Stimulated activated naive CD4-positive, alpha-beta T cell (primary cell): ENCODE data around the gene SNX9.
"Not testable (repeated sequence)": the region's sequence is repeated elsewhere in the genome, so short reads cannot be mapped to it uniquely, and the experiment has no call there.

ENCODE experiments used
- DNase-seq, 6 experiments: peaks; one replicate each; lab custom pipeline; 2025; lab: John Stamatoyannopoulos, UW

The SNX9 gene

DNA sequence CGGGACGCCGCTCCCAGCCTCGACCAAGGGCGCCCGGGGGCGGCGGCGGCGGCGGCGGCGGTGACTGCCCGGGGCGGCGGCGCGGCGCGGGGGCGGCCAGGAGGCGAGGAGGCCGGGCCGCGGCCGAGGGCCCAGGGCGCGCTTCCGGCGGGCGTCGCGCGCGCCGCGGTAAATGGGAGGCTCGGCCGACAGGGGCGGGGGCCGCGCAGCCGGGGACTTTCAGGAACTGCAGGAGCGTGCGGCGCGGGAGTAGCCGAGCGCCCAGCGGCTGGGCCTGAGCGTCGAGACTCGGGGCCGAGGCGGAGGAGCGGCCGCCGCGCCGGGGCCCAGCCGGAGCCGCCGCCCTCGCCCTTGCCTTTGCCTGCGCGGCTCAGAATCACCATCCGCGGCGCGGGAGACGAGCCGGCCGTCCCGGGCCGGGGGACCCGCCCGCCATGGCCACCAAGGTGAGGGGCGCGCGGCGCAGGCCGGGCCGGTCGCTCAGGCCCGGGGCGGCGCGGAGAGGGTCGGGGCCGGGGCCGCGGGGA is at the start of gene SNX9:
SNX9 (plus strand) TSS at position 246 of the 527 bp plus-strand sequence; CDS start at position 435, 189 bp downstream.
- DNase-seq: peak; percentile 28 to 73 (median 59)

- DNase-seq: no peak
These were observed 49.7 kb upstream of the SNX9 start for GRCh38 chr6:157773248-157773773.

- peak in 5 of 6 experiments; percentile 7 to 45 (median 22) for DNase-seq
These were observed 48.6 kb upstream of the SNX9 start for GRCh38 chr6:157774153-157775135.

DNA sequence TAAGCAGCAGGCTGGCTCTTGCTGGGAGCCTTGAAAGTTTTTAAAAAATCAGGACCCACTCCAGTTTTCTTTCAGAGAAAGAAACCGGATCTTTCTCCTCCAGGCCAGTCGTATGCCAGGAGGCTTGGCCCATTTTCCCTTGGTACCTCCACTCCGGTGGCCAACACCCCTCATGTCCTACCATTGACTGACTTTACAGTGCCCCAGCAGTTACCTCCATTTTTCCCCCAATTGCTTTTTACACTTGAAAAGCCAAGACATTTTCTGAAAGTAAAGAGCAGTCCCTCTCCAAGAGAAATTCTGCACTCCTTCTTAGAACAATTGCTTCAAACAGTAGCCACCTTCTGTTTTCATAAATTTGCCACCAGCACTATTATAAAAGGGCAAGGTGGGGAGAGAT is 47.7 kb upstream of the SNX9 start:
- DNase-seq: no peak

GRCh38 chr6:157777344-157777743 is 45.7 kb upstream of the SNX9 start:
- no peak for DNase-seq

DNA sequence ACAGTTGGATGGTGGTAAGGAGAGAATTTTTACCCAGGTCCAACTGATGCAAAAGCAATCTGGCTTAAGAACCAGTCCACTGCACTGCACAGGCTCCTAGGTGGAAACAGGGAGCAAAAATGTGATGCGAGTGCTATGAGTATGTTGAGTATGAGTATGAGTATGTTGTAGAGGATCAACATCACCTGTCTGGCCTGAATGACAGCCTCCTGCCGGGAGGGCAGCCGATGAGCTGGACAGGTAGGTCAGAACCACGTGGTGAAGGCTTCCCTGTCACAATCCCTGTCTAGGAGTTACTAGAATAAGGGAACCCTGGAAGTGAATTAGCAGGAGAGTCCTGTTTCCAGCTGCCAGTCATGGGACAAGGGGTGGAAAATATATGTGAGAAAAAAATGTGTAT is 44.3 kb upstream of the SNX9 start:
- DNase-seq: no peak

GRCh38 chr6:157779705-157780604 is 43.1 kb upstream of the SNX9 start:
- no peak for DNase-seq

DNA sequence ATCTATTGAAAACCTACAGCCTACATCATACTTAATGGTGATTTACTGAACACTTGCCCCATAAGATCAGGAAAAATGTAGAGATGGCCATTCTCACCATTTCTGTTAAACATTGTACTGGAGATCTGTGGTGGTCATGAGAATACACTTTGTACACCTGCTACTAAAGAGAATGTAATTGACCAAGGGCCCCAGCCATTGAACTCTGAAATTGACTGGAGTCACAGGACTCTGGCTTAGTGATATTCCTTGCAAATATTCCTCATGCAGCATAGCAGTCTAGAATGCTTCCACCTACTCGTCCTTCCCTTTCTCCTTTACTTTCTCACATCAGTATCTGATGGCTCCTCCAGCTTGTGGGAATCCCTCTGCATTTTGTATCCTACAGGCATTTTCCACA is 37.4 kb upstream of the SNX9 start:
- no peak for DNase-seq

DNA sequence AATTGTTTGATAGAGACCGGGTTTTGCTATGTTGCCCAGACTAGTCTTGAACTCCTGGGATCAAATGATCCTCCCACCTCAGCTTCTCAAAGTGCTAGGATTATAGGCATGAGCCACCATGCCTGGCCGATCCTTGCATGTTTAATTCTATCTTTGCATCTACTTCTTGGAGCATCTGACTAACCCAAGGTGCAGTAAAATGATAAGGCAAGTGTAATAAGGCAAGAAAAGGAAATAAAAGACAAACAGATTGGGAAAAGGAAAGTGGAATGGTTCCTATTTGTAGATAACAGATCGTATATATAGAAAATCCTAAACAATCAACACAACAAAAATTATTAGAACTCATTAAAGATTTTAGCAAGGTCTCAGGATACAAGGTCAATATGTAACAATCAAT is 36.8 kb upstream of the SNX9 start:
- DNase-seq: no peak

GRCh38 chr6:157787080-157787479 is 36.0 kb upstream of the SNX9 start:
- DNase-seq: no peak

DNA sequence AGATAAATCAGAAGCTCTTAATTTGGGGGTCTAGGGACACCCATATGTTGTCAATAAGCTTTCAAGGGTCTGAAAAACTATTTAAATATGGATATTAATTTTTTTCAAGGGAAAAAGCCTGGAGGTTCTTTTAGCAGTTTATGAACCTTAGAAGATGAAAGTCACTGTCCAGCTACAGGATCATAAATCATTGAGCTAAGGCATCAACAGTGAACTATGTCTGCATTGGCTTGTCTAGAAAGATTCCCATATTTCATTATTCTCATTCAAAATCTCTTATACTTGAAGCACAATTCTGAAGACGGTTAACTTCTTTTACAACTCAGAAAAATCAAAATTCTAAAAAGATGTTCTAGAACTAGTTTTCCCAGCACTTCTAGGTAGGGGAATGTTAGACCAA is 34.9 kb upstream of the SNX9 start:
- DNase-seq: no peak

DNA sequence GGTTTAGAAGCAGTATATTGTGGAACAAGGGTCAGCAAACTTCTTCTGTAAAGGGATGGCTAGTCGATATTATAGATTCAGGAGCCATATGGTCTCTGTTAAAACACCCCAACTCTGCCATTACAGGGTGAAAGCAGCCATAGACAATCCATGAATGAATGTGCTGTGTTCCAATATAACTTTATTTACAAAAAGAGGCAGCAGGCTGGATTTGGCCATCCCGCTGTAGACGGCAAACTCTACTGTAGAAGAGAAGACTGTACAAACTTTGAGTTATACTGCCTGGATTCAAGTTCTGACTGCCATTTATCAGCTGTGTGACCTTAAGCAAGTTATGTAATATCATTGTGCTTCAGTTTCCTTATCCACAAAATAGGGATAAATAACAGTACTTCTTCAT is 33.7 kb upstream of the SNX9 start:
- DNase-seq: no peak

GRCh38 chr6:157789861-157790260 is 33.2 kb upstream of the SNX9 start:
- no peak for DNase-seq

DNA sequence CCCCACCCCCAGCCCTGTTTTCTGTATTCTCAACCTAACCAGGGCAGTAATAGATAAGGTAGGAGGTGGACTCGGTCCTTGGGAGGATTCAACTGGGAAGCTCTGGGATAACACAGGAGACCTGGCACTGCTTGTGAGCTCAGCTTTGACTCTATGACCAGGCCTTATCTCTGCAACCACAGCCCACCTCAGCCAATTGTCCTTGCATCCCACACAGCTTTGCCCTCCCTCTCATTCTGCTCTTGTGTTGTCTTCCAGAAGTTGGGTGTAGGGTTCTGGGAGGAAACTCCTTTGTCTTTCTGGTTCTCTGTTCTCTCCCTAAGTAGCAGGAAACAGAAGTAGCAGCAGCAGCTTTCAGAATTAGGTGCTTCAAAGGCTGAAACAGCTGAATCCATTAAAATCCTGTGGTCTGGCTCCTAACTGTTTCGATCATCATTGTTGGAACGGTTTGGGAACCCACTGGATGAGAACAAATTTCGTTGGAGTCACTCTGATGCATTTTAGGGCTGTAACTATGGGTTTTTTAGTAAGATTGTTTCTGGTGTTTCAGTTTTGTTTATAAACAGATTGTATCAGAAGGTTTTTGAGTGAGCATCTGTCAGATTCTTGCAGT is 32.4 kb upstream of the SNX9 start:
- DNase-seq: no peak

DNA sequence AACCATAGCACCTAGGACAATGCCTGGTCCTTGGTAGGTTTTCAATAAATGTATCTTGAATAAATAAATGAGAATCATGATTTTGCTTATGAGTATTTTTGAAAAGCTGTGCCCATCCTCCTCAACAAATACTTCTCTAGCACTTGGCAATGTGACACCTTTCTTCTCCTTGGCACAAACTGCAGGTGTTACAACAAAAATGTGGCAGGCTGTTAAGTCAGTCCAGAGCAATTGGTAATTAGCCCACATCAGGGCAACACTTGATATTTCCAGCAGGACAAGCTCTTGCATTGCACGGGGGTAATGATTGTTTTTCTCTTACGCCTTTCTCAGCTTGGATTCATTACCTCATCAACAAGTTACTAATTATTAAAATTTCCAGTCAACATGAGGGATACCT is 31.6 kb upstream of the SNX9 start:
- no peak for DNase-seq

GRCh38 chr6:157792671-157793070 is 30.4 kb upstream of the SNX9 start:
- no peak for DNase-seq

GRCh38 chr6:157794012-157794411 is 29.0 kb upstream of the SNX9 start:
- not testable (repeated sequence) for DNase-seq

DNA sequence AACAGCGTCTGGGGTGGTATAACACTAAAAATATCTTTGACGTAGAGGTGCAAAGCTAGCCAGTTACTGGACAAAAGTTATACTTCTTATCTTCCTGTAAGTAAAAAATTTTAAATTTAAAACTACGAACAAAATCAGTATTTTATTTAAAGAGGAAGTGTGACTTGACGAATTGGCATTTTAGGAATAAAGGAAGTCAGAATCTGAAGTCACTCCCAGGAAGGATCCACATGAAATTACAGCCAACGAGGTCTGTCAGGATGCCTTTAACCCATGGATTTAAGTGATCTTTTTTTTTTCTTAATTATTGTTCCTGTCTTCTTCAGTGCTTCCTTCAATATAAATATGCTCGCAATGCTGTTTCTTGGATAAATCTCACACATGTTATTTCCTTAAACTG is 27.2 kb upstream of the SNX9 start:
- no peak for DNase-seq

GRCh38 chr6:157798851-157799250 is 24.2 kb upstream of the SNX9 start:
- DNase-seq: no peak

- DNase-seq: not testable (repeated sequence)
These were observed 23.5 kb upstream of the SNX9 start for GRCh38 chr6:157799561-157799960.

GRCh38 chr6:157800420-157801237 is 22.4 kb upstream of the SNX9 start:
- no peak for DNase-seq
